HepG2 (cell line): Measurements from ENCODE around the gene KTI12.
"Not testable (repeated sequence)": the region's sequence is repeated elsewhere in the genome, so short reads cannot be mapped to it uniquely, and the experiment has no call there.

ENCODE experiments used
- TCF7L2 ChIP-seq: IDR thresholded peaks from 2 replicates; pipeline ENCODE4 v1.6.1; 2011; ENCODE audit warnings: mild to moderate bottlenecking, low read depth, low read length, moderate library complexity
- TP53 ChIP-seq: sonication (generic); formaldehyde crosslinking; conservative IDR thresholded peaks from 2 replicates; pipeline ENCODE4 v1.4.0; 2020; ENCODE audit warnings: missing genetic modification reagents

GRCh38 chr1:52077277-52077676, 43.7 kb upstream of the KTI12 start:
- TF ChIP-seq TP53 (CRISPR knock-in tag); TCF7L2: not testable (repeated sequence)
